Measurements from ENCODE around the gene ITGB1. TPM values are rescaled to one million over a fixed set of nuclear protein-coding genes. Genes with fewer than 3 reads are reported as not detected.
A peak's percentile ranks its signal among the peaks of the same experiment; 100 is the strongest.

Gene ITGB1
- total RNA-seq, 4 donors from 2014 or later = 167 to 261 (median 218) TPM

GRCh38 chr10:32955299-32955772 lies 2.7 kb downstream of the ITGB1 start:
- Histone ChIP-seq H3K27me3 (no peaks in the 10 kb centered on the region), H3K36me3 (no peaks in the 10 kb centered on the region), H3K4me3 (peak overlapping the region; percentile 94), H3K9me3 (no peaks in the 10 kb centered on the region), H3K27ac (no peak overlapping the region), H3K4me1 (peaks cover 77% of the 10 kb centered on the region)
- no peak for DNase-seq (ENCODE audit: low spot score in 2 of 2)
- 22% methylated on average over 4 of the region's 4 CpGs for WGBS
- TF ChIP-seq POLR2A (IDR thresholded peaks at IDR 0.05) = no peak
- TF ChIP-seq EP300 (IDR thresholded peaks at IDR 0.05) = no peak
- TF ChIP-seq POLR2AphosphoS5 (IDR thresholded peaks at IDR 0.05) = no peak
- no peak for TF ChIP-seq CTCF (IDR thresholded peaks at IDR 0.05)

GRCh38 chr10:32954545-32955298 lies 3.3 kb downstream of the ITGB1 start:
- no peak for DNase-seq (ENCODE audit: low spot score in 2 of 2)
- H3K4me1 ChIP-seq = peaks cover 78% of the 10 kb centered on the region
- no peak overlapping the region for H3K27ac ChIP-seq
- no peaks in the 10 kb centered on the region for H3K9me3 ChIP-seq
- no peaks in the 10 kb centered on the region for H3K27me3 ChIP-seq
- H3K4me3 ChIP-seq = peak overlapping the region; percentile 94
- 40% methylated on average over 8 of the region's 8 CpGs for WGBS
- TF ChIP-seq POLR2A (IDR thresholded peaks at IDR 0.05) = no peak
- TF ChIP-seq CTCF (IDR thresholded peaks at IDR 0.05) = no peak
- no peak for TF ChIP-seq POLR2AphosphoS5 (IDR thresholded peaks at IDR 0.05)
- no peaks in the 10 kb centered on the region for H3K36me3 ChIP-seq

- Histone ChIP-seq H3K4me1 (peaks cover 77% of the 10 kb centered on the region), H3K27me3 (no peaks in the 10 kb centered on the region), H3K9me3 (no peaks in the 10 kb centered on the region), H3K4me3 (no peak overlapping the region), H3K27ac (no peak overlapping the region), H3K36me3 (no peaks in the 10 kb centered on the region)
- TF ChIP-seq POLR2AphosphoS5 (IDR thresholded peaks at IDR 0.05) (no peak), EP300 (IDR thresholded peaks at IDR 0.05) (no peak), POLR2A (IDR thresholded peaks at IDR 0.05) (no peak), CTCF (IDR thresholded peaks at IDR 0.05) (no peak)
- DNase-seq (ENCODE audit: low spot score in 2 of 2) = no peak
Observed at GRCh38 chr10:32954080-32954479, 4.0 kb downstream of the ITGB1 start.

GRCh38 chr10:32953277-32953927 lies 4.6 kb downstream of the ITGB1 start:
- 38% methylated on average over 6 of the region's 6 CpGs for WGBS
- Histone ChIP-seq H3K4me3 (no peak overlapping the region), H3K4me1 (peaks cover 78% of the 10 kb centered on the region), H3K9me3 (no peaks in the 10 kb centered on the region), H3K36me3 (no peaks in the 10 kb centered on the region), H3K27ac (no peak overlapping the region), H3K27me3 (no peaks in the 10 kb centered on the region)
- TF ChIP-seq POLR2AphosphoS5 (IDR thresholded peaks at IDR 0.05) = no peak
- no peak for DNase-seq (ENCODE audit: low spot score in 2 of 2)

GRCh38 chr10:32952541-32953276 lies 5.3 kb downstream of the ITGB1 start:
- Histone ChIP-seq H3K36me3 (no peaks in the 10 kb centered on the region), H3K4me1 (peaks cover 85% of the 10 kb centered on the region), H3K27me3 (no peaks in the 10 kb centered on the region), H3K9me3 (no peaks in the 10 kb centered on the region), H3K27ac (no peak overlapping the region), H3K4me3 (no peak overlapping the region)
- TF ChIP-seq POLR2AphosphoS5 (IDR thresholded peaks at IDR 0.05) (no peak), CTCF (IDR thresholded peaks at IDR 0.05) (no peak), EP300 (IDR thresholded peaks at IDR 0.05) (no peak), POLR2A (IDR thresholded peaks at IDR 0.05) (no peak)
- WGBS = 77% methylated on average over 4 of the region's 4 CpGs
- no peak for DNase-seq (ENCODE audit: low spot score in 2 of 2)

Data from suprapubic skin (tissue), 4 donors.